IMR-90 (cell line): ENCODE data around the gene RAG1. TPM values are rescaled to one million over a fixed set of nuclear protein-coding genes. Genes with fewer than 3 reads are reported as not detected.

Experiments used
- ATAC-seq: fragments of 200-7000 bp; cut with Tn5 transposase; 2 replicates; pipeline ENCODE4 v1.9.1; 2020; ENCODE audit warnings: low read depth, mild to moderate bottlenecking, moderate library complexity
- BruUV-seq: library from RNA; stranded (reverse); fragments of 400-500 nt; replicated peaks from 2 replicates; lab custom pipeline; 2021; lab: Mats Ljungman, UMichigan
- CTCF ChIA-PET: fragments of 300-600 bp; formaldehyde crosslinking; extraction: SDS; loops from one replicate; lab custom pipeline; 2021; ENCODE audit warnings: antibody characterized with exemption; lab: Yijun Ruan, JAX
- POLR2A ChIA-PET: fragments of 300-600 bp; sonication (Branson Sonifier 250); formaldehyde crosslinking; loops from one replicate; lab custom pipeline; 2022; ENCODE audit warnings: antibody characterized with exemption; ENCODE audit not compliant: unreplicated experiment; lab: Charles Lee
- DNase-seq: peaks from one replicate; pipeline ENCODE4 v3.0.0; 2013
- H2AFZ ChIP-seq: replicated peaks from 2 replicates; pipeline ENCODE3; 2013; ENCODE audit warnings: low read length, mild to moderate bottlenecking; ENCODE audit not compliant: poor library complexity
- H2AK5ac ChIP-seq: 2 replicates; pipeline ENCODE4 v1.6.1; 2013; ENCODE audit warnings: low read depth, low read length, inconsistent platforms
- H2AK9ac ChIP-seq: replicated peaks from 2 replicates; pipeline ENCODE3; 2013; ENCODE audit warnings: mild to moderate bottlenecking, low read depth, low read length, moderate library complexity; ENCODE audit not compliant: poor library complexity
- H2BK120ac ChIP-seq: 2 replicates; pipeline ENCODE4 v1.6.1; 2013; ENCODE audit warnings: low read depth, low read length, inconsistent platforms
- H2BK15ac ChIP-seq: 3 replicates; pipeline ENCODE4 v1.6.1; 2013; ENCODE audit warnings: low read depth, low read length, inconsistent platforms
- H2BK20ac ChIP-seq: 2 replicates; pipeline ENCODE4 v1.6.1; 2013; ENCODE audit warnings: low read depth, mild to moderate bottlenecking, inconsistent platforms, low read length, moderate library complexity
- H2BK5ac ChIP-seq: 2 replicates; pipeline ENCODE4 v1.6.1; 2013; ENCODE audit warnings: mild to moderate bottlenecking, low read depth, low read length, inconsistent platforms; ENCODE audit not compliant: poor library complexity, severe bottlenecking
- H3K14ac ChIP-seq: replicated peaks from 2 replicates; pipeline ENCODE4 v1.6.1; 2013; ENCODE audit warnings: low read depth, low read length, inconsistent platforms
- H3K18ac ChIP-seq: 2 replicates; pipeline ENCODE4 v1.6.1; 2013; ENCODE audit warnings: low read depth, low read length, control low read depth
- H3K23ac ChIP-seq: 2 replicates; pipeline ENCODE4 v1.6.1; 2013; ENCODE audit warnings: low read depth, low read length, inconsistent platforms
- H3K27ac ChIP-seq: 2 replicates; pipeline ENCODE4 v1.5.1; 2013; ENCODE audit warnings: mild to moderate bottlenecking, control low read depth, low read length; ENCODE audit not compliant: insufficient read depth
- H3K27me3 ChIP-seq: 2 replicates; pipeline ENCODE4 v1.6.1; 2013; ENCODE audit warnings: low read length; ENCODE audit not compliant: control insufficient read depth, insufficient read depth
- H3K36me3 ChIP-seq: 2 replicates; pipeline ENCODE4 v1.6.1; 2013; ENCODE audit warnings: low read length, mixed read lengths; ENCODE audit not compliant: control insufficient read depth, insufficient read depth
- H3K4ac ChIP-seq: 2 replicates; pipeline ENCODE4 v1.6.1; 2013; ENCODE audit warnings: low read depth, low read length, inconsistent platforms
- H3K4me1 ChIP-seq: 2 replicates; pipeline ENCODE4 v1.6.1; 2013; ENCODE audit warnings: low read length, mixed read lengths; ENCODE audit not compliant: control insufficient read depth, insufficient read depth
- H3K4me2 ChIP-seq: 2 replicates; pipeline ENCODE4 v1.6.1; 2013; ENCODE audit warnings: low read depth, mild to moderate bottlenecking, control low read depth, low read length, moderate library complexity
- H3K4me3 ChIP-seq: 2 replicates; pipeline ENCODE4 v1.5.1; 2013; ENCODE audit warnings: low read depth, mild to moderate bottlenecking, control low read depth, low read length, moderate library complexity; ENCODE audit not compliant: insufficient read depth
- H3K56ac ChIP-seq: 2 replicates; pipeline ENCODE4 v1.6.1; 2013; ENCODE audit warnings: low read length, inconsistent platforms; ENCODE audit not compliant: insufficient read depth; ENCODE audit errors: extremely low read depth
- H3K79me1 ChIP-seq, 2 experiments: 2 replicates each; pipeline ENCODE4 v1.6.1; 2013; ENCODE audit warnings: low read length in 2 of 2, inconsistent platforms in 1 of 2, low read depth in 1 of 2
- H3K9ac ChIP-seq: 2 replicates; pipeline ENCODE4 v1.6.1; 2013; ENCODE audit warnings: low read depth, low read length, control low read depth
- H3K9me1 ChIP-seq: 2 replicates; pipeline ENCODE4 v1.6.1; 2013; ENCODE audit warnings: low read length, inconsistent platforms; ENCODE audit not compliant: insufficient read depth
- H3K9me3 ChIP-seq: 2 replicates; pipeline ENCODE4 v1.6.1; 2013; ENCODE audit warnings: low read length; ENCODE audit not compliant: control insufficient read depth, insufficient read depth
- H4K20me1 ChIP-seq: 2 replicates; pipeline ENCODE4 v1.6.1; 2013; ENCODE audit warnings: low read length, inconsistent platforms; ENCODE audit not compliant: insufficient read depth
- H4K5ac ChIP-seq: 2 replicates; pipeline ENCODE4 v1.6.1; 2013; ENCODE audit warnings: mild to moderate bottlenecking, low read depth, low read length, control low read depth
- H4K8ac ChIP-seq, 2 experiments: 2 replicates each; pipeline ENCODE4 v1.6.1; 2013; ENCODE audit warnings: low read depth in 2 of 2, low read length in 2 of 2, control low read depth in 1 of 2, inconsistent platforms in 1 of 2
- H4K91ac ChIP-seq: 2 replicates; pipeline ENCODE4 v1.6.1; 2013; ENCODE audit warnings: low read depth, low read length, inconsistent platforms; ENCODE audit not compliant: insufficient read depth
- CEBPB ChIP-seq: IDR thresholded peaks from 2 replicates; pipeline ENCODE4 v1.6.1; 2012; ENCODE audit warnings: low read depth, low read length, improper control_type of control experiment
- CTCF ChIP-seq: conservative IDR thresholded peaks from 2 replicates; pipeline ENCODE4 v1.5.1; 2012; ENCODE audit warnings: mild to moderate bottlenecking, low read depth, low read length, improper control_type of control experiment
- ELK1 ChIP-seq: fragments of 150-350 bp; IDR thresholded peaks from 2 replicates; pipeline ENCODE4 v1.6.1; 2016; ENCODE audit warnings: low read depth, mild to moderate bottlenecking, low read length, moderate library complexity, borderline replicate concordance
- MAZ ChIP-seq: IDR thresholded peaks from 2 replicates; pipeline ENCODE4 v1.6.1; 2012; ENCODE audit warnings: low read depth, mild to moderate bottlenecking, low read length, improper control_type of control experiment, moderate library complexity, borderline replicate concordance
- MXI1 ChIP-seq: IDR thresholded peaks from 2 replicates; pipeline ENCODE4 v1.6.1; 2012; ENCODE audit warnings: low read depth, mild to moderate bottlenecking, low read length, moderate library complexity, borderline replicate concordance
- RFX5 ChIP-seq: IDR thresholded peaks from 2 replicates; pipeline ENCODE4 v1.8.0; 2012; ENCODE audit warnings: low read depth, mild to moderate bottlenecking, low read length, moderate library complexity
- SMC3 ChIP-seq: fragments of 150-350 bp; IDR thresholded peaks from 2 replicates; pipeline ENCODE4 v1.6.1; 2016; ENCODE audit warnings: low read depth, mild to moderate bottlenecking, antibody characterized with exemption, low read length, moderate library complexity
- dilution Hi-C: fragments of 300-500 bp; cut with HindIII; formaldehyde crosslinking; loops from one replicate; pipeline ENCODE4 v1.14.3; 2018; ENCODE audit warnings: low sequenced_read_pairs; ENCODE audit not compliant: unreplicated experiment
- in situ Hi-C: fragments of 300-500 bp; cut with MboI; formaldehyde crosslinking; loops from 3 replicates; pipeline ENCODE4 v1.14.3; 2019; ENCODE audit warnings: low sequenced_read_pairs, inconsistent platforms, mixed read lengths
- intact Hi-C: fragments of 100-400 bp; cut with micrococcal nuclease; formaldehyde crosslinking; loops from 2 replicates; pipeline ENCODE4 v1.10.0; 2022
- polyA plus RNA-seq, 3 experiments: library from polyadenylated mRNA; depleted of rRNA; stranded (reverse); fragments of >200 nt; gene quantifications; 2 replicates each; pipeline ENCODE4 v1.2.3, GENCODE V29; 2012; ENCODE audit warnings: low replicate concordance in 1 of 3
- total RNA-seq: library from RNA; depleted of rRNA; stranded (reverse); fragments of >200 nt; gene quantifications from 2 replicates; pipeline ENCODE4 v1.2.3, GENCODE V29; 2012

The RAG1 gene
- total and polyA plus RNA-seq, 2 of the 4 experiments (the other 2 are of a cell fraction), result 0.14 to 0.72 TPM

- no peak overlapping the region for H3K4me3 ChIP-seq
- intact Hi-C loops (no loop called here), in situ Hi-C loops (no loop called here), dilution Hi-C loops (no loop called here)
- H3K56ac ChIP-seq, result no peak overlapping the region
- H3K14ac ChIP-seq, result no peak overlapping the region
- no peaks in the 10 kb centered on the region for H4K20me1 ChIP-seq
- H3K79me1 ChIP-seq, result no peaks in the 10 kb centered on the region
- no peaks in the 10 kb centered on the region for H3K9me3 ChIP-seq
- TF ChIP-seq ELK1 (no peak), CEBPB (no peak), MAZ (no peak), RFX5 (no peak), CTCF (no peak), MXI1 (no peak), SMC3 (no peak)
- no peak overlapping the region for H4K5ac ChIP-seq
- H4K91ac ChIP-seq, result no peak overlapping the region
- DNase-seq (no peak), ATAC-seq (no peak)
- H3K36me3 ChIP-seq, result no peaks in the 10 kb centered on the region
- H2AK5ac ChIP-seq, result no peak overlapping the region
- no peak overlapping the region for H3K9ac ChIP-seq
- BruUV-seq, result no TSS peak
- H3K4ac ChIP-seq, result no peak overlapping the region
- no peak overlapping the region for H2AK9ac ChIP-seq
- H3K4me1 ChIP-seq, result no peaks in the 10 kb centered on the region
- no peak overlapping the region for H3K4me2 ChIP-seq
- no peak overlapping the region for H2BK5ac ChIP-seq
- H3K18ac ChIP-seq, result no peak overlapping the region
- H3K27ac ChIP-seq, result no peak overlapping the region
- no peak overlapping the region for H2BK15ac ChIP-seq
- no peak overlapping the region for H2BK120ac ChIP-seq
- H4K8ac ChIP-seq, result no peak overlapping the region
- ChIA-PET CTCF (no interaction called here), POLR2A (no interaction called here)
- no peaks in the 10 kb centered on the region for H3K9me1 ChIP-seq
- H2AFZ ChIP-seq, result no peak overlapping the region
- no peak overlapping the region for H3K23ac ChIP-seq
- no peak overlapping the region for H2BK20ac ChIP-seq
- H3K27me3 ChIP-seq, result peaks cover 2% of the 10 kb centered on the region; the same call in 1 of the 2 replicates
Measured at GRCh38 chr11:36557991-36558390, 9.8 kb upstream of the RAG1 start.
